Sigmoid colon (tissue), 4 donors: Measurements from ENCODE around the gene PAQR4.
"Not testable (repeated sequence)": the region's sequence is repeated elsewhere in the genome, so short reads cannot be mapped to it uniquely, and the experiment has no call there.

Experiments
- EP300 ChIP-seq, 4 donors: sonication (generic); formaldehyde crosslinking; IDR thresholded peaks; one replicate each; pipeline ENCODE4 v1.6.1; 2017; ENCODE audit warnings: antibody characterized with exemption in 4 of 4
- POLR2A ChIP-seq, 2 donors: fragments of 450-650 bp; IDR thresholded peaks; one replicate each; pipeline ENCODE4 v1.6.1; 2016; ENCODE audit warnings: antibody characterized with exemption in 2 of 2, mild to moderate bottlenecking in 2 of 2, moderate library complexity in 2 of 2
- POLR2AphosphoS5 ChIP-seq, 4 donors: sonication (generic); formaldehyde crosslinking; IDR thresholded peaks; one replicate each; pipeline ENCODE4 v1.6.1; 2017; ENCODE audit warnings: antibody characterized with exemption in 4 of 4
- TF ChIP-seq, protein P1 (sequence below), 4 experiments: fragments of 450-650 bp in 3 of 4; fragments of 200-600 bp in 1 of 4; IDR thresholded peaks; one replicate each; pipeline ENCODE4 v1.5.1; 2016 to 2019; ENCODE audit warnings: antibody characterized with exemption in 4 of 4, mild to moderate bottlenecking in 3 of 4, moderate library complexity in 2 of 4

- TF ChIP-seq, protein P1, sequence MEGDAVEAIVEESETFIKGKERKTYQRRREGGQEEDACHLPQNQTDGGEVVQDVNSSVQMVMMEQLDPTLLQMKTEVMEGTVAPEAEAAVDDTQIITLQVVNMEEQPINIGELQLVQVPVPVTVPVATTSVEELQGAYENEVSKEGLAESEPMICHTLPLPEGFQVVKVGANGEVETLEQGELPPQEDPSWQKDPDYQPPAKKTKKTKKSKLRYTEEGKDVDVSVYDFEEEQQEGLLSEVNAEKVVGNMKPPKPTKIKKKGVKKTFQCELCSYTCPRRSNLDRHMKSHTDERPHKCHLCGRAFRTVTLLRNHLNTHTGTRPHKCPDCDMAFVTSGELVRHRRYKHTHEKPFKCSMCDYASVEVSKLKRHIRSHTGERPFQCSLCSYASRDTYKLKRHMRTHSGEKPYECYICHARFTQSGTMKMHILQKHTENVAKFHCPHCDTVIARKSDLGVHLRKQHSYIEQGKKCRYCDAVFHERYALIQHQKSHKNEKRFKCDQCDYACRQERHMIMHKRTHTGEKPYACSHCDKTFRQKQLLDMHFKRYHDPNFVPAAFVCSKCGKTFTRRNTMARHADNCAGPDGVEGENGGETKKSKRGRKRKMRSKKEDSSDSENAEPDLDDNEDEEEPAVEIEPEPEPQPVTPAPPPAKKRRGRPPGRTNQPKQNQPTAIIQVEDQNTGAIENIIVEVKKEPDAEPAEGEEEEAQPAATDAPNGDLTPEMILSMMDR (IDR thresholded peaks at IDR 0.05): not testable (repeated sequence)
- TF ChIP-seq POLR2AphosphoS5, POLR2A, EP300 (IDR thresholded peaks at IDR 0.05): not testable (repeated sequence)
These were observed 25.4 kb upstream of the PAQR4 start for GRCh38 chr16:2943716-2944115.
